Measurements from ENCODE around the gene CLEC20A.

Gene CLEC20A

GRCh38 chr1:178541829-178542553, 45.2 kb upstream of the CLEC20A start (continued):
- TF ChIP-seq ZNF518A (tag by site-specific recombination; conservative IDR thresholded peaks at IDR 0.05; ENCODE audit: low read depth) (peak; percentile 36; the same call in 1 of the 2 replicates), YY1 (tag by site-specific recombination; IDR thresholded peaks at IDR 0.05) (no peak), ZNF596 (tag by site-specific recombination; IDR thresholded peaks at IDR 0.05) (no peak), ZNF558 (tag by site-specific recombination; IDR thresholded peaks at IDR 0.05) (peak; percentile 39; the same call in 1 of the 2 replicates), SP3 (tag by site-specific recombination; IDR thresholded peaks at IDR 0.05) (peak; percentile 30), KLF16 (tag by site-specific recombination; IDR thresholded peaks at IDR 0.05) (peak; percentile 27; the same call in 1 of the 2 replicates), ZNF266 (tag by site-specific recombination; IDR thresholded peaks at IDR 0.05; ENCODE audit: low read depth) (no peak), ZBTB8A (tag by site-specific recombination; IDR thresholded peaks at IDR 0.05) (peak; percentile 63)
- TF ChIP-seq, protein P1, sequence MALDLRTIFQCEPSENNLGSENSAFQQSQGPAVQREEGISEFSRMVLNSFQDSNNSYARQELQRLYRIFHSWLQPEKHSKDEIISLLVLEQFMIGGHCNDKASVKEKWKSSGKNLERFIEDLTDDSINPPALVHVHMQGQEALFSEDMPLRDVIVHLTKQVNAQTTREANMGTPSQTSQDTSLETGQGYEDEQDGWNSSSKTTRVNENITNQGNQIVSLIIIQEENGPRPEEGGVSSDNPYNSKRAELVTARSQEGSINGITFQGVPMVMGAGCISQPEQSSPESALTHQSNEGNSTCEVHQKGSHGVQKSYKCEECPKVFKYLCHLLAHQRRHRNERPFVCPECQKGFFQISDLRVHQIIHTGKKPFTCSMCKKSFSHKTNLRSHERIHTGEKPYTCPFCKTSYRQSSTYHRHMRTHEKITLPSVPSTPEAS (tag by site-specific recombination; IDR thresholded peaks at IDR 0.05), result peak; percentile 26; the same call in 1 of the 2 replicates
- TF ChIP-seq, protein P2, sequence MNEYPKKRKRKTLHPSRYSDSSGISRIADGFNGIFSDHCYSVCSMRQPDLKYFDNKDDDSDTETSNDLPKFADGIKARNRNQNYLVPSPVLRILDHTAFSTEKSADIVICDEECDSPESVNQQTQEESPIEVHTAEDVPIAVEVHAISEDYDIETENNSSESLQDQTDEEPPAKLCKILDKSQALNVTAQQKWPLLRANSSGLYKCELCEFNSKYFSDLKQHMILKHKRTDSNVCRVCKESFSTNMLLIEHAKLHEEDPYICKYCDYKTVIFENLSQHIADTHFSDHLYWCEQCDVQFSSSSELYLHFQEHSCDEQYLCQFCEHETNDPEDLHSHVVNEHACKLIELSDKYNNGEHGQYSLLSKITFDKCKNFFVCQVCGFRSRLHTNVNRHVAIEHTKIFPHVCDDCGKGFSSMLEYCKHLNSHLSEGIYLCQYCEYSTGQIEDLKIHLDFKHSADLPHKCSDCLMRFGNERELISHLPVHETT (tag by site-specific recombination; IDR thresholded peaks at IDR 0.05), result 0 out of 2 replicates have a peak, but pooled peaks have one; percentile 52
- TF ChIP-seq, protein P3, sequence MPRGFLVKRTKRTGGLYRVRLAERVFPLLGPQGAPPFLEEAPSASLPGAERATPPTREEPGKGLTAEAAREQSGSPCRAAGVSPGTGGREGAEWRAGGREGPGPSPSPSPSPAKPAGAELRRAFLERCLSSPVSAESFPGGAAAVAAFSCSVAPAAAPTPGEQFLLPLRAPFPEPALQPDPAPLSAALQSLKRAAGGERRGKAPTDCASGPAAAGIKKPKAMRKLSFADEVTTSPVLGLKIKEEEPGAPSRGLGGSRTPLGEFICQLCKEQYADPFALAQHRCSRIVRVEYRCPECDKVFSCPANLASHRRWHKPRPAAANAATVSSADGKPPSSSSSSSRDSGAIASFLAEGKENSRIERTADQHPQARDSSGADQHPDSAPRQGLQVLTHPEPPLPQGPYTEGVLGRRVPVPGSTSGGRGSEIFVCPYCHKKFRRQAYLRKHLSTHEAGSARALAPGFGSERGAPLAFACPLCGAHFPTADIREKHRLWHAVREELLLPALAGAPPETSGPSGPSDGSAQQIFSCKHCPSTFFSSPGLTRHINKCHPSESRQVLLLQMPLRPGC (tag by site-specific recombination; IDR thresholded peaks at IDR 0.05), result peak; percentile 19; the same call in 1 of the 2 replicates

DNA sequence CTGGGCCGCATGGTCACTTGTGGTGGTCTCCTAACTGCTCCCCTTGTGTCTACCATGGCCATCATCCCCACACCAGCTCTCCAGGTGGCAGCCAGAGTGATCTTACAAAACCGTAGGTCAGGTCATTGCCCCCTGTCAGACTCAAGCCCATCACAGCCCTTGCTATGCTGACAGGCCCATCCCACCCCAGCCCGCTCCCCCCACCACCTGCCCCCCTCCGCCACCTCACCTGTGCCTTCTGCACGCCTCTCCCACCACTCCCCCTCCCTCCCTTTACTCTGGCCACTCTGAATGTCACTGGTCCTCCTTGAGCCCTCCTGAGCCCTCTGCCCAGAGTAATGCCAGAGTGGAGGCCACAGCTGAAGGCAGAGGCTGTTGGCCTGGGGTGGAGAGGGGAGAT, 44.6 kb upstream of the CLEC20A start:
- Histone ChIP-seq H3K4me1 (ENCODE audit: control insufficient read depth, insufficient read depth, low read length) (no peaks in the 10 kb centered on the region), H3K36me3 (ENCODE audit: control insufficient read depth in 2 of 2, insufficient read depth in 1 of 2, low read length in 2 of 2) (peaks cover 0 to 9% of the 10 kb centered on the region in 2 experiments; a peak in 2 of 3 replicates), H3K9me3 (ENCODE audit: control insufficient read depth, insufficient read depth, low read depth, low read length) (no peaks in the 10 kb centered on the region), H3K27ac (ENCODE audit: extremely low read depth, low read depth, low read length) (no peak overlapping the region; the same call in 1 of the 2 replicates), H3K4me3 (ENCODE audit: low read depth, low read length) (no peak overlapping the region)
- CTCF ChIA-PET, result interaction anchor here (0.6 to 5.5 kb wide), 9 partner anchors 10 to 546 kb away, joined by 3 to 39 read pairs (median 3); no protein-coding TSS in a partner anchor
- TF ChIP-seq ZNF549 (tag by site-specific recombination; IDR thresholded peaks at IDR 0.05) (no peak), ZNF423 (tag by site-specific recombination; IDR thresholded peaks at IDR 0.05) (no peak), ZFP69B (tag by site-specific recombination; IDR thresholded peaks at IDR 0.05) (no peak), ZBTB26 (tag by site-specific recombination; optimal IDR thresholded peaks at IDR 0.05) (no peak)
- POLR2A ChIA-PET, result no interaction called here
